HL-60/S4 treated with phorbol 12-myristate 13-acetate at 8.2 ng/mL for 4 days and 3 days (cell line): ENCODE results near the gene GRK2.
"Not testable (repeated sequence)": the region's sequence is repeated elsewhere in the genome, so short reads cannot be mapped to it uniquely, and the experiment has no call there.

Experiments
- in situ Hi-C: fragments of 300-500 bp; cut with MboI; formaldehyde crosslinking; loops from 2 replicates; pipeline ENCODE4 v1.15.0; 2022; ENCODE audit warnings: low sequenced_read_pairs

The GRK2 gene

DNA sequence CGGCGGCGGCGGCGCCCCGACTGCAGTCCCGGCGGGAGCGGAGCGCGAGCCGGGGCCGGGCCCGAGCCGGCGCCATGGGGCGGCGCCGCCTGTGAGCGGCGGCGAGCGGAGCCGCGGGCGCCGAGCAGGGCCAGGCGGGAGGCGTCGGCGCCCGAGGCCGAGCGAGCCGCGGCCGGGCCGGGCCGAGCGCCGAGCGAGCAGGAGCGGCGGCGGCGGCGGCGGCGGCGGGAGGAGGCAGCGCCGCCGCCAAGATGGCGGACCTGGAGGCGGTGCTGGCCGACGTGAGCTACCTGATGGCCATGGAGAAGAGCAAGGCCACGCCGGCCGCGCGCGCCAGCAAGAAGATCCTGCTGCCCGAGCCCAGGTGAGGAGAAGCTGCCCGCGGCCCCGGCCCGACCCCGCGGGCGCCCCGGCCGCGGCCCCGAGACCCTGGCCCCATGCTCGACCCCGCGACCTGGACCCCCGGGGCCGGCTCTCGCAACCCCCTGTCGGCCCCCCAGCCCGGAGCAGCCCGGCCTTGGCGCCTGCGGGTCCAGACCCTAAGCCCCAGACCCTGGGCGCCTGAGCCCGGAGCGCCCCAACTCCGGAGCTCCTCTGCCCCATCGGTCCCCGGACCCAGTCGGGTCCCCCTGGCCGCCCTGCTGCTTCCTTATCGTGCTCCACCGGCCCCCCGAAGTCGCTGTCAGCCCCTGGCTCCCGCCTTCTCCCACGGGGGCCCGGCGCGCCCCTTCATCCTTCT, at the start of gene GRK2:
Gene GRK2 (plus strand): TSS at position 25 of the 739 bp plus-strand sequence. CDS start 227 bp downstream, at position 252.
- in situ Hi-C loops: no loop called here

DNA sequence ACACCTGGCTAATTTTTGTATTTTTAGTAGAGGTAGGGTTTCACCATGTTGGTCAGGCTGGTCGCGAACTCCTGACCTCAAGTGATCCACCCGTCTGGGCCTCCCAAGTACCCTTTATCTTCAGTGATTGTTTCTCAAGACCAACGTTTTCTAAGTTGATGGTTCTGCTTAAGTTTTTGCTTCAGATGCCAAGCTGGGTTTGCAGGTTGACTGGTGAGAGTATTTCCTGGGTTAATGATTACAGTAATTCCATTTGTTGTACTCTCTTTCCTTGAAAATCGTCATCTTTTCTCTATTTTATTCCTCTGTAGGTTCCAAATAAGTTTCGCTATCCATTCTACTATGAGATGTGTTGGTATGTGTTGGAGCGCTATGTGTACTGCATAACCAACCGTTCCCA, 38.5 kb upstream of the GRK2 start:
- in situ Hi-C loops: no loop called here

DNA sequence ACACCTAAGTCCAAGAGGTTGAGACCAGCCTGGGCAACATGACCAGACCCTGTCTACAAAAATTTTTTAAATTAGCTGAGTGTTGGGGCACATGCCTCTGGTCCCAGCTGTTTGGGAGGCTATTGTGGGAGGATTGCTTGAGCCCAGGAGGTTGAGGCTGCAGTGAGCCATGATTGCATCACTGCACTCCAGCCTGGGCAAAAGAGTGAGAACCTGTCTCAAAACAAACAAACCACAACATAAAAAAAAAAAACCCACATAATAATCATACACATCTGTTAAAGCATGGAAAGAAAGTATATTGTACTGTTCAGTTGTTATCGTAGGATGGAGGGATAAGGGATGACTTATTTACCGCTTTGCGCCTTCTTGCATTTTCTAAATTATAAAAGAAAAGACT, 35.9 kb upstream of the GRK2 start:
- in situ Hi-C loops: no loop called here

DNA sequence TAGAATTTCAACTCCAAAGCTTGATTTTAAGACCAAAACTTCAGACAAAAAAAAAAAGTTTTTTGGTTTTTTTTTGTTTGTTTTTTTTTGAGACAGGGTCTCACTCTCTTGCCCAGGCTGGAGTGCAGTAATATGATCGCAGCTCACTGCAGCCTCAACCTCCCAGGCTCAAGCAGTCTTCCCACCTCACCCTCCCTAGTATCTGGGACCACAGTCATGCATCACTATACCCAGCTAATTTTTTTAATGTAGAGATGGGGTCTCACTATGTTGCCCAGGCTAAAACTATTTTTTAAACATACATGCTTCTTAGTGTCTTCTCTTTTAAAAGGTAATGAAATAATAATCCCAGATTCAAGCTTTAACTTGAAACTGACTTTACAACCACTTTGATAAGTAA, 35.4 kb upstream of the GRK2 start:
- in situ Hi-C loops: no loop called here

DNA sequence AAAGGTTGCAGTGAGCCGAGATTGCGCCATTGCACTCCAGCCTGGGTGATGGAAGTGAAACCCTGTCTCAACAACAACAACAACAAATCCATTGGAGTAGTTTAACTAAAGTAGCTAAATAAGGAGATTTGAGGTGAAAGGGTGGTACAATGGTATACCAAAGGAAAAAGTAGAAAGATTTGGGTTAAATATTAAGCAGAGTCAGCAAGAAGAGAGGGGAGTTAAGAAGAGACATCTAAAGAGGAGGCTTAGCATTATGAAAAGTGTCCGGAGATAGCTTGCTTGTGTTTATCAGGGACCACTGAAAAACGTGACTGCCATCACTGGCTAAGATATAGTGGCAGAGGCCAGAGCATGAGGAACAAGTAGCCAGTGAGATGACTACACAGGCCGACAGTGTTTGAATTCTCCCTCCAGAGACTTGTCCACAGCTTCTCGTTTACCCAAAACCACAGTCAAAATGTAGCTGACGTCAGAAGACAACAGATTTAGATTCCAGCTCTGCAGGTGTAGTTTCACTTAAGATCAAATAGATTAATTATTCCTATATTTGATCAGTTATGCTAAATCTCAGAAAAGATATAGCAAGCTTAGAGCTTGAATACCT, 32.6 kb upstream of the GRK2 start:
- in situ Hi-C loops: no loop called here

DNA sequence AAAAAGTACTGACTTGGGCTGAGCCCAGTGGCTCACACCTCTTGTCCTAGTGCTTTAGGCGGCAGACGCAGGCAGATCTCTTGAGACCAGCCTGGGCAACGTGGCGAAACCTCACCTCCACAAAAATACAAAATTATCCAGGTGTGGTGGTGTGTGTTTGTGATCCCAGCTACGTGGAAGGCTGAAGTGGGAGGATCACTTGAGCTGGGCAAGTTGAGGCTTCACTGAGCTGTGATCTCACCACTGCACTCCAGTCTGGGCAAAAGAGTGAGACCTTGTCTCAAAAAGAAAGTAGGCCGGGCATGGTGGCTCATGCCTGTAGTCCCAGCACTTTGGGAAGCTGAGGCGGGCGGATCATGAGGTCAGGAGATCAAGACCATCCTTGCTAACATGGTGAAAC, 31.7 kb upstream of the GRK2 start:
- in situ Hi-C loops: not testable (repeated sequence)

DNA sequence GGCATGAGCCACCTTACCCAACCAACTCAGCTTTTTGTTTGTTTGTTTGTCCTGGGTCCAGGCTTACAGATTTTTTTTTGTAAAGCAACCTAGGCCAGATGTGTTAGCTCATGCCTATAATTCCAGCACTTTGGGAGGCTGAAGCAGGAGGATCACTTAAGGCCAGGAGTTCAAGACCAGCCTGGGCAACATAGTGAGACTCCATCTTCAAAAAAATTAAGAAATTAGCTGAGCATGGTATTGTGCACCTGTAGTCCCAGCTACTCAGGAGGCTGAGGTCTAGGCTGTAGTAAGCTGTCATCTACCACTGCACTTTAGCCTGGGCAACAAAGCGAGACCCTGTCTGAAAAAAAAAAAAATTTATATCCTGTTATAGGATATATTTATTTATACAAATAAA, 28.7 kb upstream of the GRK2 start:
- in situ Hi-C loops: no loop called here

DNA sequence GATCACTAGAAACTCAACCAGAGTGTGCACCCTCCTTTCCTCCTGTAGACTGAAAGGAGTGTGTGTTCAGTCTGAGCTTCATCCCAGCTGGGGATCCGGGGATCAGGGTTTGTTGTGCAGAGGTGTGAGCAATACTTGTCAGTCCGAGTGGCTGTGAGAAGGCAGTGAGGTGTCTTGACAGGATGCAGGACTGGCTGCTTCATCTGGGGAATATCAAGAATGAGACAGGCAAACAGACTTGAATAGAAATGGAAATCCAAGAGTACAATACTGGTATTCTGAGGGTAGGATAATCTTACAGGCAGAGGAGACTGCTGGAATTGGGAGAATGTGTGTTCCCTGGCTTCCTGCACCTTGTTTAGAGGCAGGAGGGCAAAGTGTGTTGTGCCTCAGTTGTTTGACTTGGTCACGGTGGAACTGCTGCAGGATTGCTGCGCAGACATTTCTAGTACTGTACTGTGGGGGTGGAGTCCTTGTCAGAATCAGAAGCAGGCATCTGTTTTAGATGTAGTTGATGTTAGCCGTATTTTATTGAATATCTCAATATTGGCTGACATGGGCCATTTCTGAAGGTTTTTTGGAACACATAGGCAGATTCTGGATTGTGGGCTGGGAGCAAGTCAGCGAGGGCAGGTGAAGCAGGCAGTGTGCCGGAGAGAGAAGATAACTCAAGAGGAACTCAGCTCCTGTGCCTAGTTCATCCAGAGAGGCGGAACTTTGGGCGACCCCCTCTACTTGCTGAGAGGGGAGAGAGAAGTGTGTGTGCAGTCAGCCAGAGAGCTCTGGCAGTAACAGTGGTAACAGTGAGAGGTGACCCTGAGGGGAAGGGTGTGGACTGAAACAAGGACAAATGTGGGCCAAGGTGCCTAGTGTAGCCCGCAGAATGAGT, 27.1 kb upstream of the GRK2 start:
- in situ Hi-C loops: no loop called here

DNA sequence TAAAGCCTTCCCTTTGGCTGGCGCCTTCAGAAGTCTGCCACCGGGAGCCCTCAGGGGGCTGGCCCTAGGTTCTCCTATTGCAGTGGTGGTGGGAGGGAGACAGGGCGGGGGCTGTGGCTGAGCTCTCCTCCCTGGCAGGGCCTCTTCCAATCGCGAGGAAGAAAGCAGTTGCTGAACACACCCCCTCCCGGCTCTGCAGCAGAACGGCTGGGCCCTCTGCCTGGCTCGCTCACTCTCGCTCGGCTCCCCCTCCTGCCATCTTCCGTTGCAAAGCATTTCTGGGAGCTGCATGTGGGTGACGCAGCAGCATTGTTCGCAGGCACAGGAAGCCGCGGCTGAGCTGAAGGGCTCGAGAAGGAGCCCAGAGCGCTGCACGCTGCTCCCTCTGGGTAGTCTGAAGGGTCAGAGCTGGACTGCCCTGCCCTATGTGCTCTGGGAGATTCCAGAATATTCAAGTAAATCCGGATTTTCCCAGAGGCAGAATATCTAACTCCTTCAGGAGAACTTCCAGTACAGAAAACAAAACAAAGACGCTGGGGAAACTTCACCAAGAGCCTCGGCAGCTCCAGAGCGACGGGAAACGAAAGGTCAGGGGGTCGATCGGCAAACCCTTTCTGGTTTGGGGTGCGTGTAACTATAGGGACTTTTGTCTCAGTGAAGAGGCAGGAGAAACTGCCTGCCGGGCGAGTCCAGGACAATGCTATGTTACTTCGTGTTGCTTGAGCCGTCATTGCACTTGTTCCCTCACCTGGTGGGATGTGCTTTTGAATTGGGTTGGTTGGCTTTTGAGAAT, 26.3 kb upstream of the GRK2 start:
- in situ Hi-C loops: no loop called here

DNA sequence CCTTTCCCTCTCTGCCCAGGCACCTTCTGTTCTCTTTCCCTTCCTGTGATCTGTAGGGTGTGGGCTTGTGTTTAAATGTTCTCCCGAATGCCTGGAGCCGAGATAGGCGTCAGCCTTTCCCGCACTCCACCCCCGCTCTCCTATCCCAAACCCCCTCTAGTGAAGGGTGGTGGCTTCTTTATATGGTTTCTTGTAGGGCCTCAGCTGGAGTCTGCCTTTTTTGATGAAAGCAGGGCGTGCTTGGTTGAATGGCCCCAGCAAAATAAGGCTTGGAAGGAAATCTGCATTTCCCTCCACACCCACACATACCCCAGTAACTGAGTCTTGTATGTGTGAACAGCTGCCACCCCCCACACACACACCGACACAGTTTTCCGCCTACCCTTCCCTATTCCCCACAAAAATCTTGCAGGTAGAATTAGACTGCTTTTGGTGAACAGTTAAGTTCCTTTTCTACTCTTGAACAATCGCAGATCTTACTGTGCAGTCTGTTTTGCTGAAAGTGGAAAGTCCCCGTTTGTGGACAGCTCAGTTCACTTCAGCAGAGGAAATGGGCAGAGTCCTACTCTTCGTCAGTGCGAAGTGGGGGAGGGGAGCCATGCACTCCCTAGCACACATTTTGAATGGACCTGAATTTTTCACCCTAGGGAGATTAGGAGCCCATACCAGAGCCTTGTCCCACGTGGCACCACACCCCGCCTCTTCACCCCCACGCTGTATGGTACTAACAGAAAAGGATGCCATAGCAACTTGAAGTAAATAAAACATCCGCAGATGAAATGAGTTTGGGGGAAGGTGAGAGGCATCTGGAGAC, 25.5 kb upstream of the GRK2 start:
- in situ Hi-C loops: no loop called here

DNA sequence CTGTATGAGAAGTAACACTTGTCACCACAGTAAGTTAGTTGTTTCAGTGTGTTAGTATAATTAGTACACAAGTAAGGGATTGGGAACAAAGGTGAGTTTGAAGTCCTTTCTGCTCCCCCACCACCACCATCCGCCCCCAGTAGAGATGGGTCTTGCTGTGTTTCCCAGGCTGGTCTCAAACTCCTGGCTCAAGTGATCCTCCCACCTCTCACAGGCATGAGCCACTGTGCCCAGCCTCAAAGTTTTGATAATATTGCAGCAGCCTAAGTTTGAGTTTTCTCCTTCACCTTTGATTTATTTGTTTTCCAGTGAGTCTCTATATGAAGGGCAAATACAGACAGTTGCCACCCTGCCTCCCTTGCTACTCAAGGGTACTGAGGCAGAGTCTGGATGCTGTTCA, 23.7 kb upstream of the GRK2 start:
- in situ Hi-C loops: no loop called here

DNA sequence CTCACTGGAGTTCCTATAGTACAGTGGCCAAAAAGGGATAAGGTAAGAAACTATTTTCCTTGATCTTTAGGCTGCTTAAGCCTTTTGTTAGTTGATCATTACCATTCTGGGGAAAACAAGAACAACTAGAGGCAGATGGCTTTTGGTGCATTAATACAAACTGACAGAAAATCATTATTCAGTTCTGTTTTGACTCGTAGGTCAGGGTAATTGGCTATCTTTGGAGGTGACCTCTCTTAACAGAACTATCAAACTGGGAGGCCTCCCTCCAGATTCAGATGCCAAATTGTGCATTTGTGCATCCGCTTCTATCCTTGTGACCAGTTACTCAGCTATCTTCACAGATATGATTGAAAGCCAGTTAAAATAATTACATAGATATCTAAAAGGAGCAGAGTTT, 23.2 kb upstream of the GRK2 start:
- in situ Hi-C loops: no loop called here

DNA sequence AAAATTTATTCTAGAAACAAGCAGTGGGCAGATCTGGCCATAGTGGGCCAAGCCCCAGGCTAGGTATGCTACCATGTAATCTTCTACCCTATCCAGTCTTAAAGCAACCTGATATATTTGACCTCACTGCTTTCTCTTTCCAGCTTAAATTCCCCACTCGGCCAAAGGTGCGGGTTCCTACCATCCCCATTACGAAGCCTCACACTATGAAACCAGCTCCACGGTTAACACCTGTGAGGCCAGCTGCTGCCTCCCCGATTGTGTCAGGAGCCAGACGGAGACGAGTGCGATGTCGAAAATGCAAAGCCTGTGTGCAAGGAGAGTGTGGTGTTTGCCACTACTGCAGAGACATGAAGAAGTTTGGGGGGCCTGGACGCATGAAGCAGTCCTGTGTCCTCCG, 21.2 kb upstream of the GRK2 start:
- in situ Hi-C loops: no loop called here

DNA sequence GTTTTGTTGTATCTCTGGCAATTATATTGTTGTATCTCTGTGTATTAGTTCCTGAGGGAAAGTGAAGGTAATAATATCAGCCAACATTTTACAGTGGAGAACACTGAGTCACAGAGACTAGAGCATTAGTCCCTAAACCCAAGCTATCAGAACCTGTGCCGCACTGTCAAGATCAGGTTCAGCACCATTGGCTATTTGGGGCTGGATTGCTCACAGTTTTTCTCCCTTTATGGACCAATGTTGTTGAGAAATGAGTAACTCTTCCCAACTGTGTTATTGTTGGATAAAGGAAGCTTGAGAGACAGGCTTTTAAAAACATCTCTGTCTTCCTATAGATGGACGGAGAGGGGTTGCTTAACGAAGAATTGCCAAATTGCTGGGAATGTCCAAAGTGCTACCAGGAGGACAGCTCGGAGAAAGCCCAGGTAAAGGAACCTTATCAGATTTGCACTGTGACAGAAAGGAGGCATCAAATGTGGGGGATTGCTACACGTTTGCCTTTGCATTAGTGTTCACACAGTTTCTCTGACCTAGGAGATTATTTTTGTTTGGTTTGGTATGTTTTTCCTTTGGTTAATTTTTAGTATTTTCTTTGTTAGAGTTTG, 18.2 kb upstream of the GRK2 start:
- in situ Hi-C loops: no loop called here

DNA sequence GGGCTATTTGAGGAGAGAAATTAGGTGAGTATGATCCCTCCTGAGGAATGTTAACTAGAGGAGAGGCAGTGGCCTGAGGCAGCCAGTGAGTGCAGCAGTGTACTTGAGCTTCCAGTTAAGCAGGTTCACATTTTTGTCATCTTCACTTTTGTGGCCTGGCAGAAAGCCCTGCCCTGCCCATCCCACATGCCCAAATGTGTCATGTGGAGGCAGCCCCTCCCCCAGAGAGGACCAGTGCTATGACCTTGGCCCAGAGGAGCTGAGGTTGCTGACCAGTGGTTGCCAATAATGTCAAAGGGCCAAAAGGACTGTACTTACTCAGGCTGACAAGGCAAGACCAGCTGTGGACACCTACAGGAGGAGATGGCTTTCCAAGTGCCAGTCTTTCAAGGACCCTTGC, 17.6 kb upstream of the GRK2 start:
- in situ Hi-C loops: no loop called here

DNA sequence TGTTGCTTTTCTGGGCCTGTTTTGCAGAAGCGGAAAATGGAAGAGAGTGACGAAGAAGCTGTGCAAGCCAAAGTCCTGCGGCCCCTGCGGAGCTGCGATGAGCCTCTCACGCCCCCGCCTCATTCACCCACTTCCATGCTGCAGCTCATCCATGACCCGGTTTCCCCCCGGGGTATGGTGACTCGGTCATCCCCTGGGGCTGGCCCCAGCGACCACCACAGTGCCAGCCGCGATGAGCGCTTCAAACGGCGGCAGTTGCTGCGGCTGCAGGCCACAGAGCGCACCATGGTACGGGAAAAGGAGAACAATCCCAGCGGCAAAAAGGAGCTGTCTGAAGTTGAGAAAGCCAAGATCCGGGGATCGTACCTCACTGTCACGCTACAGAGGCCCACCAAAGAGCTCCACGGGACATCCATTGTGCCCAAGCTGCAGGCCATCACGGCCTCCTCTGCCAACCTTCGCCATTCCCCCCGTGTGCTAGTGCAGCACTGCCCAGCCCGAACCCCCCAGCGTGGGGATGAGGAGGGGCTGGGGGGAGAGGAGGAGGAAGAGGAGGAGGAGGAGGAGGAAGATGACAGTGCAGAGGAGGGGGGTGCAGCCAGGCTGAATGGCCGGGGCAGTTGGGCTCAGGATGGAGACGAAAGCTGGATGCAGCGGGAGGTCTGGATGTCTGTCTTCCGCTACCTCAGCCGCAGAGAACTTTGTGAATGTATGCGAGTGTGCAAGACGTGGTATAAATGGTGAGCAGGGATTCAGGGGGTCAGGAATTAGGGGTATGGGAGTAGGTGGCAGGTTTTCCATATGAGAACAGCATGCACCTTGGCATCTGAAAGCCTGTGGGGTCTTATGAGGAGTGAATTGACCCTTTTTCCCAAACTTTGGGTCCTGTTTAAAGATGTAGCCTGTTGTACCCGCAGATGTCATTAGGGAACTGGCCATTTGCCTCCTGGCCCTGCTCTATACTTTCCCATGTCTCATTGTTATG, 15.9 kb upstream of the GRK2 start:
- in situ Hi-C loops: loop anchor here (10.0 kb wide), 1 partner anchor 134 kb away; no protein-coding TSS in a partner anchor

DNA sequence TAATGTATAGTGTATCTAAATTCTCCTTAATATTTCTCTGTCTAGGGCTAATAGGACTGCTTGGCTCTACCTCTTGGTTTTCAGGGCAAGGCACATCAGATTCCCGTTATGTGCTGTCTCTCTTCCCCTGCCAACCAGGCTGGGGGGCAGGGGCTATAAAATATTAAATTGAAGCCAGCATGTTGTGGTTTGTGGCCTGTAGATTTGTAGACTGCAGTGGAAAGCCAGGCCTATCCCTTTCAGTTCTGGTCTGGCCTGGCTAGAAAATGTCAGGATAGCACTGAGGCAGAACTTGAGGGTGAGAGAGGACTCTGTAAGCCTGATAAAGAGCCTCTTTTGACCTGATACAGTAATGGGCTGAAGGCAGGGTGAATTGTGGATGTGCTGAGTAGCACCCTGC, 14.4 kb upstream of the GRK2 start:
- in situ Hi-C loops: loop anchor here (10.0 kb wide), 1 partner anchor 133 kb away; no protein-coding TSS in a partner anchor

DNA sequence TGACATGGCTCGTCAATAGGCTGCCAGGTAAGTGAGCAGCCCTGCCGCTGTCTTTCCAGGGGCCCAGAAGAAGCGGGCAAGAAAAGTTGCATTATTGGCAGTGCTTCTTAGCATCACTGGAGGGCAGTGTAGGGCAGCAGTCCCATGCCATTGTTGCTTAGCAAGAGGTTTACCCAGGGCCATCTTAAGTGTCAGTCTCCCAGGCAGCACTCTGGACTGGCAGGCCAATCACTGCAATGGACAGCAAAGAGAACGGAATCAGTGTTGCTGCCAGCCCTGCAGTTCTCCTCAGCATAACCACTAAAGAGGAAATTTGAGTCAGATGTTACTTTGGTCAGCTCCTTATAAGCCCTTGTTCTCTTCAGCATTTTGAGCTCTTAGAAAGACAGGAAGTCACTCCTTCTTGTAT, 13.4 kb upstream of the GRK2 start:
- in situ Hi-C loops: loop anchor here (10.0 kb wide), 1 partner anchor 132 kb away; no protein-coding TSS in a partner anchor
